Type B pancreatic cell (in vitro differentiated cells): ENCODE data around the gene STAC3. TPM values are rescaled to one million over a fixed set of nuclear protein-coding genes. Genes with fewer than 3 reads are reported as not detected.
A peak's percentile ranks its signal among the peaks of the same experiment; 100 is the strongest.

Experiments
- DNase-seq: peaks from one replicate; pipeline ENCODE4 v3.0.0; 2021; ENCODE audit warnings: mixed read lengths; ENCODE audit not compliant: unreplicated experiment; ENCODE audit errors: extremely low spot score
- H3K27ac Mint-ChIP-seq: 2 replicates; pipeline ENCODE4 v1.8.0; 2021; ENCODE audit warnings: mild to moderate bottlenecking, mixed read lengths
- H3K27me3 Mint-ChIP-seq: 2 replicates; pipeline ENCODE4 v1.8.0; 2021; ENCODE audit warnings: mixed read lengths
- H3K36me3 Mint-ChIP-seq: 2 replicates; pipeline ENCODE4 v1.8.0; 2021; ENCODE audit warnings: mixed read lengths
- H3K4me1 Mint-ChIP-seq: one replicate; pipeline ENCODE4 v1.8.0; 2021; ENCODE audit warnings: mixed read lengths; ENCODE audit not compliant: unreplicated experiment
- H3K4me3 Mint-ChIP-seq: 2 replicates; pipeline ENCODE4 v1.8.0; 2021; ENCODE audit warnings: mild to moderate bottlenecking, mixed read lengths
- H3K9me3 Mint-ChIP-seq: 2 replicates; pipeline ENCODE4 v1.8.0; 2021; ENCODE audit warnings: mixed read lengths
- CTCF ChIP-seq: fragments of 200-600 bp; sonication (generic); conservative IDR thresholded peaks from 2 replicates; pipeline ENCODE4 v1.5.0; 2021; ENCODE audit warnings: antibody characterized with exemption, mild to moderate bottlenecking
- total RNA-seq: library from RNA; stranded (reverse); gene quantifications from 2 replicates; pipeline ENCODE4 v1.2.1, GENCODE V29; 2021; ENCODE audit warnings: low replicate concordance

Gene STAC3
- total RNA-seq, 1 donor from 2014 or later = 4.8 TPM

DNA sequence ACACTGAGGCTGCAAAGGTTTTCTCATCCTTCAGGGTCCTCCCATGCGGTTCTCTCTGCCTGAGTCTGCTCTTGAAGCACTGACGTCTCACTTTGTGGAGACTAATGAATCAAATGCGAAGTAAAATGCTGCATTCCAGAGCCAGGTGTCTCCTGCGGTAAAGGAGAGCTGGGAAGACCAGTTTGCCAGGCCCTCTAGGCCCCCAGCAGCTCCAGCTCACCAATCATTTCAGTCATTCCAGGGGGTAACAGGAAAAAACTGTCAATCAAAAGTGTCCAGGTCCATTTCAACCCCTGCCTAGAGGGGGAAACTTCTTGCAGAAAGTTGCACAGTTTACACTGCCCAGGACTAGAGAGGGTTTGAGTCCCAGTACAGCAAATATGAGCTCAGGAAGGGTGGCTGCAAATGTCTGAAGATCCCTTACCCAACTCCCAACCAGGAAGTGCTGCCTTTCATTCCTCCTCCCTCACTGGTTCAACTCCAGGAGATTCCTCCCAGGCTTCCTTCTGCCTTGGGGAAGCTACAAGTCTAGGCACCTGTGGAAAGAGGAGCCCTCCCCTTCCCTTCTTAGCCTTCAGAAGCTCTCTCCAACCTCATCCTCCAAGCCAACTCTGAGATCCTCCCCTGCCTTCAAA is 37.1 kb downstream of the STAC3 start:
- peak overlapping the region; percentile 97 for H3K27ac Mint-ChIP-seq
- peak overlapping the region; percentile 76 for H3K4me3 Mint-ChIP-seq
- peaks cover 39% of the 10 kb centered on the region for H3K4me1 Mint-ChIP-seq
- no peak for DNase-seq
- H3K27me3 Mint-ChIP-seq = peaks cover 47% of the 10 kb centered on the region
- no peaks in the 10 kb centered on the region for H3K36me3 Mint-ChIP-seq
- no peak for TF ChIP-seq CTCF
- H3K9me3 Mint-ChIP-seq = no peaks in the 10 kb centered on the region

- Mint-ChIP-seq H3K36me3 (no peaks in the 10 kb centered on the region), H3K4me1 (peaks cover 32% of the 10 kb centered on the region), H3K4me3 (peak overlapping the region; percentile 76), H3K27ac (peak overlapping the region; percentile 97), H3K27me3 (peaks cover 40% of the 10 kb centered on the region), H3K9me3 (no peaks in the 10 kb centered on the region)
- DNase-seq = peak; percentile 90
- peak; percentile 92 for TF ChIP-seq CTCF
These were observed 37.8 kb downstream of the STAC3 start for GRCh38 chr12:57213058-57213715.

DNA sequence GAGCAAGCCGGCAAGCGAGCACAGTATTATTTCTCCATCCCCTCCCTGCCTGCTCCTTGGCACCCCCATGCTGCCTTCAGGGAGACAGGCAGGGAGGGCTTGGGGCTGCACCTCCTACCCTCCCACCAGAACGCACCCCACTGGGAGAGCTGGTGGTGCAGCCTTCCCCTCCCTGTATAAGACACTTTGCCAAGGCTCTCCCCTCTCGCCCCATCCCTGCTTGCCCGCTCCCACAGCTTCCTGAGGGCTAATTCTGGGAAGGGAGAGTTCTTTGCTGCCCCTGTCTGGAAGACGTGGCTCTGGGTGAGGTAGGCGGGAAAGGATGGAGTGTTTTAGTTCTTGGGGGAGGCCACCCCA is 38.3 kb downstream of the STAC3 start:
- H3K27me3 Mint-ChIP-seq = peaks cover 35% of the 10 kb centered on the region
- DNase-seq = no peak

DNA sequence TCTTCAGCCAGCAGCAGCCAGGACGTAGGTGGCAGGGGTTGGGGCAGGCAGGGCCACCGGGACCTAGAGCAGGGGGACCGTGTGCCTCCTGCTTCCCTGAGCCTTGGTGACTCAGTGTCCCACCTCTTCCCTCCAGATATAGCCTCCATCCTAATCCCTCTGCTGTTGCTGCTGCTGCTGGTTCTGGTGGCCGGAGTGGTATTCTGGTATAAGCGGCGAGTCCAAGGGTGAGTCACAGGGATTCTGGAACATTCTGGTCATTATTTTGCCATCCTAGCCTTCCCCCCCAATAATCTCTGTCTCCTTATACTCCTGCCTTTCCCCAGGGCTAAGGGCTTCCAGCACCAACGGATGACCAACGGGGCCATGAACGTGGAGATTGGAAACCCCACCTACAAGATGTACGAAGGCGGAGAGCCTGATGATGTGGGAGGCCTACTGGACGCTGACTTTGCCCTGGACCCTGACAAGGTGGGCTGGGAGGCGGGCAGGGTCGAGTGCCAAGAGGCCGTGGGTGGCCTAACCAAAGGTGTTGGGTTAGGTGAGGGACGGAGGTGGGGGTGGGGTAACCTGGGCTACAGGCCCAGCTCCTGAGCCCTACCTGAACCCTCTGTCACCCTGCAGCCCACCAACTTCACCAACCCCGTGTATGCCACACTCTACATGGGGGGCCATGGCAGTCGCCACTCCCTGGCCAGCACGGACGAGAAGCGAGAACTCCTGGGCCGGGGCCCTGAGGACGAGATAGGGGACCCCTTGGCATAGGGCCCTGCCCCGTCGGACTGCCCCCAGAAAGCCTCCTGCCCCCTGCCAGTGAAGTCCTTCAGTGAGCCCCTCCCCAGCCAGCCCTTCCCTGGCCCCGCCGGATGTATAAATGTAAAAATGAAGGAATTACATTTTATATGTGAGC is 38.9 kb downstream of the STAC3 start:
- Mint-ChIP-seq H3K9me3 (no peaks in the 10 kb centered on the region), H3K36me3 (no peaks in the 10 kb centered on the region), H3K27me3 (peaks cover 28% of the 10 kb centered on the region), H3K4me3 (no peak overlapping the region), H3K27ac (no peak overlapping the region), H3K4me1 (peaks cover 27% of the 10 kb centered on the region)
- no peak for TF ChIP-seq CTCF
- no peak for DNase-seq

More for the DNA sequence above, 38.3 kb downstream of the STAC3 start:
- no peak overlapping the region for H3K27ac Mint-ChIP-seq
- no peak for TF ChIP-seq CTCF
- peaks cover 32% of the 10 kb centered on the region for H3K4me1 Mint-ChIP-seq
- no peaks in the 10 kb centered on the region for H3K9me3 Mint-ChIP-seq
- no peaks in the 10 kb centered on the region for H3K36me3 Mint-ChIP-seq
- no peak overlapping the region for H3K4me3 Mint-ChIP-seq

- no peak for DNase-seq
- TF ChIP-seq CTCF = no peak
- Mint-ChIP-seq H3K27ac (no peak overlapping the region), H3K4me1 (peaks cover 27% of the 10 kb centered on the region), H3K36me3 (no peaks in the 10 kb centered on the region), H3K9me3 (no peaks in the 10 kb centered on the region), H3K4me3 (no peak overlapping the region), H3K27me3 (peaks cover 28% of the 10 kb centered on the region)
These were observed 39.9 kb downstream of the STAC3 start for GRCh38 chr12:57210926-57211692.
